ENCODE results near the gene LIMA1.

LIMA1 gene

DNA sequence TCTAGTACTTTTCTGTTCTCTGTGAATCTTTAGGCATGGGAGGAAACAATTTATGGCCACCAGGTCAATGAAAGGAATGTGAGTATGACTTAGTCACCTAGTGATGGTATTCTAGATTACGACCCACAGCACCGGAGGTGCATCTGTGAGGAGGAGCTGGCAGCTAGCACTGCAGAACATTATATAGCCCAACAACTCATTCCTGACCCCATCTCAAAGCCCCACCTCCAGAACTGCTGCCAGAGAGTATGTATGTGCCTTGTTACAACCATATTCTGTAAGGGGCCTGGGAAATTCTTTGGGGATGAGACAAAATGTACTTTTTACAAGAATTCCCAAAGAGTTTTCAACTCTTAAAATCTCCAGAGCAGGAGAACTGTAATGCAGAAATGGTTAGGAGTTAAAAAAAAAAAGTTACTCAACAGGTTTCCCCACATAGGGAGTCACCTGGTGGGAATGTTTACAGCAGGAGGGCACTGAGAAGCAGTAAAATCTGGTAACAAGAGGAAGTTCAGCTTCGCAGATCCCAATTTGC is 81.3 kb downstream of the LIMA1 start:
- H3K4me3 Mint-ChIP-seq: no peak overlapping the region
- no peak for DNase-seq
- TF ChIP-seq, protein P1, sequence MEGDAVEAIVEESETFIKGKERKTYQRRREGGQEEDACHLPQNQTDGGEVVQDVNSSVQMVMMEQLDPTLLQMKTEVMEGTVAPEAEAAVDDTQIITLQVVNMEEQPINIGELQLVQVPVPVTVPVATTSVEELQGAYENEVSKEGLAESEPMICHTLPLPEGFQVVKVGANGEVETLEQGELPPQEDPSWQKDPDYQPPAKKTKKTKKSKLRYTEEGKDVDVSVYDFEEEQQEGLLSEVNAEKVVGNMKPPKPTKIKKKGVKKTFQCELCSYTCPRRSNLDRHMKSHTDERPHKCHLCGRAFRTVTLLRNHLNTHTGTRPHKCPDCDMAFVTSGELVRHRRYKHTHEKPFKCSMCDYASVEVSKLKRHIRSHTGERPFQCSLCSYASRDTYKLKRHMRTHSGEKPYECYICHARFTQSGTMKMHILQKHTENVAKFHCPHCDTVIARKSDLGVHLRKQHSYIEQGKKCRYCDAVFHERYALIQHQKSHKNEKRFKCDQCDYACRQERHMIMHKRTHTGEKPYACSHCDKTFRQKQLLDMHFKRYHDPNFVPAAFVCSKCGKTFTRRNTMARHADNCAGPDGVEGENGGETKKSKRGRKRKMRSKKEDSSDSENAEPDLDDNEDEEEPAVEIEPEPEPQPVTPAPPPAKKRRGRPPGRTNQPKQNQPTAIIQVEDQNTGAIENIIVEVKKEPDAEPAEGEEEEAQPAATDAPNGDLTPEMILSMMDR (IDR thresholded peaks at IDR 0.05): no peak
- H3K4me1 Mint-ChIP-seq: peaks cover 9% of the 10 kb centered on the region
- H3K27me3 Mint-ChIP-seq (ENCODE audit: low read depth, poor library complexity): no peaks in the 10 kb centered on the region
- peaks cover 43% of the 10 kb centered on the region for H3K36me3 Mint-ChIP-seq (ENCODE audit: low read depth)
- H3K9me3 Mint-ChIP-seq: no peaks in the 10 kb centered on the region
- peak overlapping the region; percentile 32 for H3K27ac Mint-ChIP-seq

DNA sequence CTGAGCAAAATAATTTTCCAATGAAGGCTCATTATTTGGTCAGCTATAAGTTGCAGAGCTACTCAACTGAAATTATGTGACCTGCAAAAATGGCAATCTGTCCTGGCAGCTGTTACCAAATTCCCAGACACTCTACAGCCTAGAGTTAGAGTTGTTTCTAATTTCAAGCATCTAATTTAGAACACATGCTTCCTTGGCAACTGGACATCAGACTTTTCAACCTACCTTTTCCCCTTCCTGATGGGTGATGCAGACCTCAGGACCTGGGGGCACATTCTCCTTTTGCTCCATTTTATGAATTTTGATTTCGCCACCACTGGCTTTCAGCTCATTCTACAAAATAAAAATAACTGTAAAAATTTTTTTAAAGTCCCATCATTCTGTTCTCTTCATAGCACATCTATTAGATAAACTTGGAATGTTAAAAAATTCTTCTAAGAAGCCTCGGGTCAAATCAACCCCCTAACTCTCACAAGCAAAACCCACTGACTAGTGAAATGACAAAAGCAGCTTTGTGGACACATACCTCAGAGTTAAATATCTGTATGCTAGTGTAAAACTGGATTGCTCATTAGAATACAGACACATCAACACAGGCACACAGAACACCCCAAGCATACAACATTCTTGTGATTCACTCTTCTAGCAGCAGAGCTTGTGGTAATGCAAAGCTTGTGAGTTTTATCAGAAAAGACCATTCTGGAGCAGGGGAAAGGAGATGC is 82.6 kb downstream of the LIMA1 start:
- peaks cover 9% of the 10 kb centered on the region for H3K4me1 Mint-ChIP-seq
- TF ChIP-seq, protein P1 (IDR thresholded peaks at IDR 0.05): no peak
- no peak overlapping the region for H3K4me3 Mint-ChIP-seq
- peaks cover 49% of the 10 kb centered on the region for H3K36me3 Mint-ChIP-seq (ENCODE audit: low read depth)
- H3K27me3 Mint-ChIP-seq (ENCODE audit: low read depth, poor library complexity): no peaks in the 10 kb centered on the region
- no peak for DNase-seq
- H3K27ac Mint-ChIP-seq: peak overlapping the region; percentile 83
- no peaks in the 10 kb centered on the region for H3K9me3 Mint-ChIP-seq

- TF ChIP-seq, protein P1 (IDR thresholded peaks at IDR 0.05): no peak
- H3K4me1 Mint-ChIP-seq: peaks cover 9% of the 10 kb centered on the region
- no peak overlapping the region for H3K4me3 Mint-ChIP-seq
- H3K9me3 Mint-ChIP-seq: no peaks in the 10 kb centered on the region
- H3K27ac Mint-ChIP-seq: no peak overlapping the region
- no peak for DNase-seq
- peaks cover 42% of the 10 kb centered on the region for H3K36me3 Mint-ChIP-seq (ENCODE audit: low read depth)
- no peaks in the 10 kb centered on the region for H3K27me3 Mint-ChIP-seq (ENCODE audit: low read depth, poor library complexity)
These were observed 84.5 kb downstream of the LIMA1 start for GRCh38 chr12:50198829-50199228.

DNA sequence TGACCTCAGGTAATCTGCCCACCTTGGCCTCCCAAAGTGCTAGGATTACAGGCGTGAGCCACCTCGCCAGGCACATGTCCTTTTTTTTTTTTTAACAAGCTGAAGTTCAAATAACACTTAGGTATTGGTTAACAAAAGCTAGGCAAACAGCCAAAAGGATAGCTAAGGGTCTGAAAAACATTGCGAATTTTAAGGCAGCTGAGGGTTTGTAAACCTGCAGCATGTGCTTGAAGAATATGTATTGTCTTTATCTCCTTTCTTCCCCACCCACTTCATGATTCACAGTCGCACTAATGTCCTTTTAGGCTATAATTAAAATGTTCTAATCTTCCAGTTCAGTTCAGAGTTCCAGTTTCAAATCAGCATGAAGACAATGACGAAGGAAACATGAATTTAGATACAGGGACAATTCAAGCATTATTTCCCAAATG is 86.0 kb downstream of the LIMA1 start:
- H3K9me3 Mint-ChIP-seq: no peaks in the 10 kb centered on the region
- no peak overlapping the region for H3K27ac Mint-ChIP-seq
- peaks cover 5% of the 10 kb centered on the region for H3K4me1 Mint-ChIP-seq
- H3K27me3 Mint-ChIP-seq (ENCODE audit: low read depth, poor library complexity): no peaks in the 10 kb centered on the region
- TF ChIP-seq, protein P1 (IDR thresholded peaks at IDR 0.05): no peak
- H3K36me3 Mint-ChIP-seq (ENCODE audit: low read depth): peaks cover 41% of the 10 kb centered on the region
- no peak for DNase-seq
- H3K4me3 Mint-ChIP-seq: no peak overlapping the region

DNA sequence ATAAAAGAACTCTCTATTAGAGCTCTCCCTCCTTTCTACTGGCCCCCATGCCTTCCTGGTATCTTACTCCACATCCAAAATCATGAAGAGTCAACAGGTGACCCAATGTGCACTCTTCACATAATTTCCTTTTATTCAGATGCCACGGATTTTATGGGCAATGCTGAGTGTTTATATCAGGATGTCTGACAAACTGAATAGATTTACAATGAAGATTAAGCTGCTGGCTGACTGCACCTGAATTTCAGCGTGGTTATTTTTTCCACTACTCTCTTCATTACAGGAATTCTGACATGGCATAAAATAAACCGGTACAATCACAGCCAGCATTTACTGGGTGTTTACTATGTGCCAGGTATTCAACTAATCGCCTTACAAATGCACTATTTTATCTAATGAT is 86.8 kb downstream of the LIMA1 start:
- TF ChIP-seq, protein P1 (IDR thresholded peaks at IDR 0.05): no peak
- H3K4me3 Mint-ChIP-seq: no peak overlapping the region
- H3K27ac Mint-ChIP-seq: no peak overlapping the region
- H3K9me3 Mint-ChIP-seq: no peaks in the 10 kb centered on the region
- no peaks in the 10 kb centered on the region for H3K4me1 Mint-ChIP-seq
- DNase-seq: no peak
- peaks cover 43% of the 10 kb centered on the region for H3K36me3 Mint-ChIP-seq (ENCODE audit: low read depth)
- H3K27me3 Mint-ChIP-seq (ENCODE audit: low read depth, poor library complexity): no peaks in the 10 kb centered on the region

- no peak overlapping the region for H3K27ac Mint-ChIP-seq
- H3K4me1 Mint-ChIP-seq: no peaks in the 10 kb centered on the region
- no peak overlapping the region for H3K4me3 Mint-ChIP-seq
- no peak for DNase-seq
- H3K27me3 Mint-ChIP-seq (ENCODE audit: low read depth, poor library complexity): no peaks in the 10 kb centered on the region
- H3K36me3 Mint-ChIP-seq (ENCODE audit: low read depth): peaks cover 42% of the 10 kb centered on the region
- TF ChIP-seq, protein P1 (IDR thresholded peaks at IDR 0.05): no peak
- no peaks in the 10 kb centered on the region for H3K9me3 Mint-ChIP-seq
These were observed 87.5 kb downstream of the LIMA1 start for GRCh38 chr12:50195832-50196231.
